ENCODE data around the gene BDH1.
A peak's percentile ranks its signal among the peaks of the same experiment; 100 is the strongest.

The BDH1 gene

DNA sequence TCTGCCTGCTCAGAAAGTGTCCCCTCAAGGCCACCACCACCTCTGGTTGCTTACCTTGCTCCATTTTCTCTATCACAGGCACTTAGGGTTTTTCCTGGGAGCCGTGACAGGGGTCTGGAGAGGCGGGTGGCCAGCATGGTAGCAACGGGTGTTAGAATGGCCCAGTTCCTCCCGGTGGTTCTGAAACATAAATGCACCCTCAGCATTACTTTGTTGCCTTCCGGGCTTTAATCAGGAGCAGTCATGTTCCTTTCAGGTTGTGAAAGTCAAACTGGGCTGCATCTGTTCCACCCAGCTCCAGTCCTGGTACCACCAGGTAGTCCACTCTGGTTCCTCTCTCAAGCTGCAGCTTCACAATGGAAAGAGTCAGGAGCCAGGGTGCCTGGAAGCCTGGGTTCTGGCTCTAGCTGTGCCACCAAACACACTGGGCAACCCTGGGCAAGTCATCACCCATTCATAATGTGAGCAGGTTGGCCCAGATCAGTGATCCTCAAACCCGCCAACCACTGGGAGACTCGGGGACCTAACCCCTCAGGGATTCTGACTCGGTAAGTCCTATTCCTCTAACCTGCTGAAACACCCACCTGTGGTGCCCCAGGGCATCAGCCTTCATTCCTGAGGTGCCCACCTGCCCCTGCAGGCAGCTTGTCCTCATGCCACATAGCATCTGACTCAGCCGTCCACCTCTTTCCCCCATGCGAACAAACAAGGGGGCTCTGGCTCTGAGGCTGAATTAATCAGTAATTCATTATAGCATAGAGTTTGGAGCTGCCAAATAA, 9.3 kb downstream of the BDH1 start:
- DNase-seq (ENCODE audit: low read depth), result no peak
- H3K4me3 ChIP-seq (ENCODE audit: low read depth, low read length), result no peak overlapping the region
- TF ChIP-seq CTCF (IDR thresholded peaks at IDR 0.05; ENCODE audit: control insufficient read depth, extremely low read depth, insufficient read depth), result no peak

GRCh38 chr3:197545571-197545970, 10.2 kb downstream of the BDH1 start:
- TF ChIP-seq CTCF (IDR thresholded peaks at IDR 0.05; ENCODE audit: control insufficient read depth, extremely low read depth, insufficient read depth), result no peak
- no peak overlapping the region for H3K4me3 ChIP-seq (ENCODE audit: low read depth, low read length)

DNA sequence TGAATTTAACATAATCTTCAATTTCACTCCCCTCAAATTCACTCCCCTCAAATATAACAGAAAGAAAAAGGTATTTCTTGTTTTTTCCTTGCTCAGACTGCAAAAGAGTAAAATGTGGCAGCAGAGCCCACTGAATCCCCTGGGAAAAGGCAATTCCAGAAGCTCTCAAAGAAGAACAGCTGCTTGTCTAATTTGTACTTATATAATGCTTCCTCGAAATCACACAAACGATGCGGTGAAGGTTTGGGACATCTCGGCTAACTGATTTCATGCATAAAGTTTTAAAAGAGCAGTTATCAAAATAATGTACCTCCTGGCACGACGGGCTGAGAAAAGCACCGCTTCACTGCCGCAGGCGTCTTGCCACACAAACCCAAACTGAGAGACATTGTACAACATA, 10.7 kb downstream of the BDH1 start:
- no peak for DNase-seq (ENCODE audit: low read depth)
- TF ChIP-seq CTCF (IDR thresholded peaks at IDR 0.05; ENCODE audit: control insufficient read depth, extremely low read depth, insufficient read depth), result no peak
- no peak overlapping the region for H3K4me3 ChIP-seq (ENCODE audit: low read depth, low read length)

More at GRCh38 chr3:197545571-197545970, 10.2 kb downstream of the BDH1 start:
- no peak for DNase-seq (ENCODE audit: low read depth)

DNA sequence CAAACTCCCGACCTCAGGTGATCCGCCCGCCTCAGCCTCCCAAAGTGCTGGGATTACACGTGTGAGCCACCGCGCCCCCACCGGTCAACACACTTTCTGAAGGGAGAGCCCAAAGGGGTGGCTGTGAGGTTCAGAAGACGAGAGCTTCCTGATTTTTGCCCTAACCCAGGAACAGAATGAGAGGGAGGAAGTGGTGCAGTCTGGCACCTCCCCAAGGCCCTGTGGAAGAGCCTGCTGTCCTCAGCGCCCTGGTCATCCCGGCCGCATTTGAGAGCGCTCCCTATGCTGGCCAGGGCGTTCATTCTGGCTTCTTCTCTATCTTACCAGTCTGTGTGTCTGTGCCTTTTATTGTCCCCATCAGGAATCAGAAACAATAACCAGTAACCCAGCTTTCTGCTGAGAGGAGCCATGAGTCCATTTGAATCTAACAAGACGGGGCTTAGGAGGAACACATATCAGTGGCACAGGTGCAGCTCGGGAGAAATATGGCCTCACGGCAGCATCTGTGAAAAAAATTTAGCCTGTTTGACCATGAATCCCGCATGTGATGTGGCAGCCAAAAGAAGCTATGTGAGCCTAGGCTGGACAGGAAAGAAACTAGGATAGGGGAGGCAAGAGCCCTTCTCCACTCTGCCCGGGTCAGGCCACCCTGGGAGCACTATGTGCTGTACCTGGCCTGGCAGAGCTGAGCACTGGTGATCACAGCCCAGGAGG, 12.9 kb downstream of the BDH1 start:
- no peak for DNase-seq (ENCODE audit: low read depth)
- no peak overlapping the region for H3K4me3 ChIP-seq (ENCODE audit: low read depth, low read length)
- no peak for TF ChIP-seq CTCF (IDR thresholded peaks at IDR 0.05; ENCODE audit: control insufficient read depth, extremely low read depth, insufficient read depth)

DNA sequence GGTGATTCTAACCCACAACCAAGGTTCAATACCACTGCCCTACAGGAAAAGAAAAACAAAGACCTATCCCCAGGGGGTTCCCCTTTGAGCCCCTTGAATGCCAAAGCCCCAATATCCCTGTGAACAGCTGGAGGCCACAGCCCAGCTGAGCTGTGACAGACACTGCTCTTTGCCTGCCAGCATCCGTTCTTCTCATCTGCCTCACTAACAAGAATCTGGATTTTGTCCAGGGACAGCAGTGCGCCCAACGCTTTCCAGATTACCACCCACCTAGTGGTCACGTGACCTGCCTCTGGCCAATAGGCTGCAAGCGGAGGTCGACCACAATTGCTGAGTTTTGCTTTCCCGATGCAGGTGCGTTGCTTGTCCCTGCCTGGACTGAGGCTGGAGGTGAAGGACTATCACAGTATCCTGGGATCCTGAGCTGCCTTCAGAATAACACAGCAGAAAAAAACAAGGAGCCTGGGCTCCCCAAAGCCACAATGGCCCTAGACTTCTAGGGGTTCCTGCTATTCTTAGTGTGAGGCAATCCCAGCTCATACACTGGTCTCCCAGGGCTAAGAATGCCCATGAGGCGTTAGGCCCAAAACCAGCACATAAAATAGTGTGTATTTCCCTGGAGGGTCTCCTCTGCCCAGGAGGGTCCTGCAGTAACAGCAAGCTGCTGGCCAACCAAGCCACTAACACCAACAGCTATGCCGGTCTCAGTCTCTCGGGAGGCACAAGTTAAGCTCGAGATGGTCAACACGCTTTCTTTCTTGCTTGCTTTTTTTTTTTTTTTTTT, 13.8 kb downstream of the BDH1 start:
- DNase-seq (ENCODE audit: low read depth), result peak; percentile 82
- TF ChIP-seq CTCF (IDR thresholded peaks at IDR 0.05; ENCODE audit: control insufficient read depth, extremely low read depth, insufficient read depth), result no peak
- H3K4me3 ChIP-seq (ENCODE audit: low read depth, low read length), result no peak overlapping the region

GRCh38 chr3:197540961-197541377, 14.8 kb downstream of the BDH1 start:
- H3K4me3 ChIP-seq (ENCODE audit: low read depth, low read length), result no peak overlapping the region
- peak; percentile 48 for DNase-seq (ENCODE audit: low read depth)
- TF ChIP-seq CTCF (IDR thresholded peaks at IDR 0.05; ENCODE audit: control insufficient read depth, extremely low read depth, insufficient read depth), result no peak
